GM12874 (cell line): ENCODE data around the gene JPH3.

ENCODE experiments used
- CTCF ChIP-seq: IDR thresholded peaks from 2 replicates; pipeline ENCODE4 v1.5.1; 2011; ENCODE audit warnings: low read depth, mild to moderate bottlenecking, control low read depth, low read length, moderate library complexity; ENCODE audit not compliant: insufficient read depth

Gene JPH3

GRCh38 chr16:87671221-87671620 lies 68.9 kb downstream of the JPH3 start:
- TF ChIP-seq CTCF = no peak

- no peak for TF ChIP-seq CTCF
Measured at GRCh38 chr16:87671715-87672270, 69.5 kb downstream of the JPH3 start.

- no peak for TF ChIP-seq CTCF
Measured at GRCh38 chr16:87674419-87674818, 72.1 kb downstream of the JPH3 start.

GRCh38 chr16:87675111-87675719 lies 72.9 kb downstream of the JPH3 start:
- no peak for TF ChIP-seq CTCF

GRCh38 chr16:87677830-87678229 lies 75.5 kb downstream of the JPH3 start:
- TF ChIP-seq CTCF = no peak

GRCh38 chr16:87678618-87679017 lies 76.3 kb downstream of the JPH3 start:
- no peak for TF ChIP-seq CTCF

- no peak for TF ChIP-seq CTCF
Measured at GRCh38 chr16:87679593-87680271, 77.4 kb downstream of the JPH3 start.
